Activated B cell treated with CpG ODN at 0.5 μM for 24 hours (primary cell): ENCODE measurements around the gene BCAR1. TPM values are rescaled to one million over a fixed set of nuclear protein-coding genes. Genes with fewer than 3 reads are reported as not detected.

Source experiments
- ATAC-seq: fragments of 200-7000 bp; cut with Tn5 transposase; one replicate; pipeline ENCODE4 v1.10.0; 2021; ENCODE audit warnings: low read depth, mild to moderate bottlenecking, moderate library complexity
- CTCF ChIA-PET: fragments of 350-600 bp; sonication (Branson Sonifier 250); formaldehyde crosslinking; loops from one replicate; lab custom pipeline; 2021; ENCODE audit warnings: antibody characterized with exemption; lab: Charles Lee
- POLR2A ChIA-PET: fragments of 350-600 bp; sonication (Branson Sonifier 250); formaldehyde crosslinking; loops from one replicate; lab custom pipeline; 2021; ENCODE audit warnings: antibody characterized with exemption; lab: Charles Lee
- DNase-seq: peaks from one replicate; pipeline ENCODE4 v3.0.0; 2022
- H3K27ac Mint-ChIP-seq: one replicate; pipeline ENCODE4 v1.8.0; 2020; ENCODE audit warnings: mixed read lengths
- H3K27me3 Mint-ChIP-seq: one replicate; pipeline ENCODE4 v1.8.0; 2021; ENCODE audit warnings: mixed read lengths
- H3K36me3 Mint-ChIP-seq: one replicate; pipeline ENCODE4 v1.8.0; 2021; ENCODE audit warnings: low read depth, mixed read lengths
- H3K4me1 Mint-ChIP-seq: one replicate; pipeline ENCODE4 v1.8.0; 2021; ENCODE audit warnings: mixed read lengths
- H3K4me3 Mint-ChIP-seq: one replicate; pipeline ENCODE4 v1.8.0; 2020; ENCODE audit warnings: mild to moderate bottlenecking, mixed read lengths
- H3K9me3 Mint-ChIP-seq: one replicate; pipeline ENCODE4 v1.8.0; 2020; ENCODE audit warnings: mixed read lengths
- intact Hi-C: fragments of 100-400 bp; cut with micrococcal nuclease; formaldehyde crosslinking; loops from one replicate; pipeline ENCODE4 v1.15.1; 2024
- total RNA-seq: library from RNA; stranded (reverse); gene quantifications from 2 replicates; pipeline ENCODE4 v1.2.3, GENCODE V29; 2022
- TF ChIP-seq, protein P1 (sequence below): fragments of 200-600 bp; IDR thresholded peaks from one replicate; pipeline ENCODE4 v1.8.0; 2022; ENCODE audit warnings: antibody characterized with exemption, mild to moderate bottlenecking

The BCAR1 gene
- total RNA-seq, 1 donor from 2014 or later = not detected

DNA sequence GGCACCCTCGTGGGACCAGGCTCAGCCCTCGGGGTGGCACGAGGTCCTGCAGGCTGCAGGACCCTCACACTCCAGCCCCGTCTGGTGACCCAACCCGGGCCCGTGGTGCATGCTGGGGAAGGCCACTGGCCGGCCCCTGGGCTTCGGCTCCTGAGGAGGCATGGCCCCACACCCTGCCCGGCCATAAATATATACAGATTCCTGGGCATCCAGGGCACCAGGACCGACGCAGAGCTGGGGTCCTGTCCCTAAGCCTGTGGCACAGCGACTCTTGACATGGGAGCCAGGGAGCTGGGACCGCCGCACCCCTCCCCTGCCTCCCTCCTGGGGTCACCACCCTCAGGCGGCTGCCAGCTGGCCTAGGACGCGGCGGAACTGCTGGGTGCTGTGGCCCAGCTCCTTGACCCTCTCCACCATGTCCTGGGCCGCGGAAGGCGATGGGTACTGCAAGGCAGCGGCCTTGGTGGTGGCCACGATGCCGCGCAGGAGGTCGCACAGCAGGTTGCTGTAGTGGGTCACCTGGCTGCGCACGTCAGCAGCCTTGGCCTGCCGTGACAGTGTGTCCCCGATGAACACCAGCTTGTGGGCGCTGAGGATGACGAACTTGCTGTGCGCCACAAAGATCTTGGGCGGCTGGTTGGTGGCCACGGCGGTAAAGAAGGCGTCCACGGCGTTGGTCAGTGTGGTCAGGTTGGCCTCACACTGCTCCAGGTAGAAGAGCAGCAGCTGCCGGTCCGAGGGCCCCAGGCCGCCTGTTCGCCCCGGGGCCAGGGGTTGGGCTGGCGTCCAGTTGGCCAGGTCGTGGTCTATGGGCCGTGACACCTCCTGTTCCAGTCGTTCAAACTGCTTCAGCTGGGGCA, 22.0 kb downstream of the BCAR1 start:
- DNase-seq = no peak
- Mint-ChIP-seq H3K9me3 (no peaks in the 10 kb centered on the region), H3K27ac (no peak overlapping the region), H3K4me1 (peaks cover 2% of the 10 kb centered on the region), H3K36me3 (no peaks in the 10 kb centered on the region), H3K4me3 (no peak overlapping the region), H3K27me3 (peaks cover 47% of the 10 kb centered on the region)
- ATAC-seq = no peak
- TF ChIP-seq, protein P1, sequence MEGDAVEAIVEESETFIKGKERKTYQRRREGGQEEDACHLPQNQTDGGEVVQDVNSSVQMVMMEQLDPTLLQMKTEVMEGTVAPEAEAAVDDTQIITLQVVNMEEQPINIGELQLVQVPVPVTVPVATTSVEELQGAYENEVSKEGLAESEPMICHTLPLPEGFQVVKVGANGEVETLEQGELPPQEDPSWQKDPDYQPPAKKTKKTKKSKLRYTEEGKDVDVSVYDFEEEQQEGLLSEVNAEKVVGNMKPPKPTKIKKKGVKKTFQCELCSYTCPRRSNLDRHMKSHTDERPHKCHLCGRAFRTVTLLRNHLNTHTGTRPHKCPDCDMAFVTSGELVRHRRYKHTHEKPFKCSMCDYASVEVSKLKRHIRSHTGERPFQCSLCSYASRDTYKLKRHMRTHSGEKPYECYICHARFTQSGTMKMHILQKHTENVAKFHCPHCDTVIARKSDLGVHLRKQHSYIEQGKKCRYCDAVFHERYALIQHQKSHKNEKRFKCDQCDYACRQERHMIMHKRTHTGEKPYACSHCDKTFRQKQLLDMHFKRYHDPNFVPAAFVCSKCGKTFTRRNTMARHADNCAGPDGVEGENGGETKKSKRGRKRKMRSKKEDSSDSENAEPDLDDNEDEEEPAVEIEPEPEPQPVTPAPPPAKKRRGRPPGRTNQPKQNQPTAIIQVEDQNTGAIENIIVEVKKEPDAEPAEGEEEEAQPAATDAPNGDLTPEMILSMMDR = no peak
- ChIA-PET CTCF (no interaction called here), POLR2A (no interaction called here)
- intact Hi-C loops = loop anchor here (5.0 to 10.0 kb wide), 3 partner anchors 32 to 325 kb away; partner anchors contain the start of gene TMEM231

DNA sequence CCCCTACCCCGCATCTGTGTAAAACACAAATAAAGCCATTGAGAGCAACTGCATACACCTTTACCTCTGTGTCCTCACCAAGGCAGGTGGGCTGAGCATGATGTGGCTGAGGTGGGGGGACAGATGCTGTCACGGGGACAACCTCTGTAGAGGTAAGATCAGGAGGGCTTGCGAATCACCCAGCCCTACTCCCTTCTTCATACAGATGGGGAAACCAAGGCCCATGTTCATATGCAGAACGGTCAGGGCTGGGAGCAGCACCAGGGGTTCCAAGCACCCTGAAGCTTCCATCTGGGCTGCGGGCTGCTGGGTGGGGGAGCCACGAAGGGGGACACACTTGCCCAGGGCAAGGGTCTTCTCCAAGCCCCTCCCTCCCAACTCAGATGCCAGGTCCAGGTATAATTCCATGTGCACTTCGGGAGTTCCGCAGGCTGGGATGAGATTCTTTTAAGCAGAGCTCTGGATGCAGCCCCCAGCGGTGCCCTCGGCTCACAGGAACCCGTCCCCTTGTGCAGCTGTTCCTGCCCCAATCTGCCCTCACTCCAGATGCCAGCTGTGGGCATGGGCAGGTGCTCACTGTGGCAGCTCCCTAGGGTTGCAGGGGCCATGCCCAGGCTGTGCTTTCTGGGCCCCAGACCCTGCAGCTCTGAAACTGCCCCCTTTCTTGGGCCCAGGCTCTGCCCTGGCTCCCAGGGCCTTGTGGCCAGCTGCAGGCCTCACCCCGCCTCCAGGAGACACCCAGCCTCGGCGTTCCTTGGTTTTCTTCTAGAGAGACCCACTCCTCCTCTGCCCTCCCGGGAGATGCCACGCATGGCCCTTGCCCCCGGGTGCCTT, 23.1 kb downstream of the BCAR1 start:
- H3K36me3 Mint-ChIP-seq = no peaks in the 10 kb centered on the region
- TF ChIP-seq, protein P1 = no peak
- no peaks in the 10 kb centered on the region for H3K9me3 Mint-ChIP-seq
- DNase-seq (no peak), ATAC-seq (no peak)
- H3K4me3 Mint-ChIP-seq = no peak overlapping the region
- no peaks in the 10 kb centered on the region for H3K4me1 Mint-ChIP-seq
- POLR2A ChIA-PET = no interaction called here
- no peak overlapping the region for H3K27ac Mint-ChIP-seq
- intact Hi-C loops = no loop called here
- CTCF ChIA-PET = no interaction called here
- peaks cover 48% of the 10 kb centered on the region for H3K27me3 Mint-ChIP-seq

DNA sequence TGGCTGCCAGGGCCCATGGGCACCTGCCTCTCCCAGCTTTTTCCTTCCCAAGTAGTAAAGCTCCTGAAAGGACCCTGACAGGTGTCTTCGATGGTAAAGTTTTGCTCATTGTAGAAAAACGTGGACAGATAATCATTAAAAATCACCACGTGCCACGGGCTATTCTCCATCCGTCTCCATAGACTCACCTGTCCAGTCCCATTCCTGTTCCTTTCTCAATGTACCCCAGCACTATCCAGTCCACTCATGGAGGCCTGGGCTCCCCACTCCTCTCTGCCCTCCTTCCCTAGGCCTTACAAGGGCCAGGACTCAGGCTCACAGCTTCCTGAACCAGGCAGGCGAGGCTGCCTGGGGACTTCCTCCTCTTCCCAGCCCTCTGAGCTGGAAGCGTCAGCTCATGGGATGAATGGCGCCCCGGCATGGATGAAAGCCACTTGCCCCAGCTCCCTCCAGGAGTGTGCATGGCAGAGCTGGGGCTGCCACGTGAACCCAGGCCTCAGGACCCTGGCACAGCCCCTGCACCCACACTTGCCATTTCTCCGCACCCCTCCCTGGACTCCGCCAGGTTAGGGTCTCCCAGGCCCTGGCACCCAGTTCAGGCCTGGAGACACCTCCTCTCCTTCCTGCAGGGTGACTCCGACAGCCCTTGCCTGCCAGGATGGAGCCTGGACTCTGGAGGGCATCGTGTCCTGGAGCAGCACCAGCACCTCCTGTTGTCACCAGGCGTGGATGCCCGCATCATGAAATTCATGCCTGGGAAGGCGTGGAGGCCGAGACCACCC, 23.9 kb downstream of the BCAR1 start:
- POLR2A ChIA-PET = no interaction called here
- ATAC-seq (no peak), DNase-seq (no peak)
- TF ChIP-seq, protein P1 = no peak
- H3K36me3 Mint-ChIP-seq = no peaks in the 10 kb centered on the region
- no peaks in the 10 kb centered on the region for H3K9me3 Mint-ChIP-seq
- CTCF ChIA-PET = no interaction called here
- intact Hi-C loops = no loop called here
- H3K4me1 Mint-ChIP-seq = no peaks in the 10 kb centered on the region
- no peak overlapping the region for H3K27ac Mint-ChIP-seq
- peaks cover 45% of the 10 kb centered on the region for H3K27me3 Mint-ChIP-seq
- no peak overlapping the region for H3K4me3 Mint-ChIP-seq

DNA sequence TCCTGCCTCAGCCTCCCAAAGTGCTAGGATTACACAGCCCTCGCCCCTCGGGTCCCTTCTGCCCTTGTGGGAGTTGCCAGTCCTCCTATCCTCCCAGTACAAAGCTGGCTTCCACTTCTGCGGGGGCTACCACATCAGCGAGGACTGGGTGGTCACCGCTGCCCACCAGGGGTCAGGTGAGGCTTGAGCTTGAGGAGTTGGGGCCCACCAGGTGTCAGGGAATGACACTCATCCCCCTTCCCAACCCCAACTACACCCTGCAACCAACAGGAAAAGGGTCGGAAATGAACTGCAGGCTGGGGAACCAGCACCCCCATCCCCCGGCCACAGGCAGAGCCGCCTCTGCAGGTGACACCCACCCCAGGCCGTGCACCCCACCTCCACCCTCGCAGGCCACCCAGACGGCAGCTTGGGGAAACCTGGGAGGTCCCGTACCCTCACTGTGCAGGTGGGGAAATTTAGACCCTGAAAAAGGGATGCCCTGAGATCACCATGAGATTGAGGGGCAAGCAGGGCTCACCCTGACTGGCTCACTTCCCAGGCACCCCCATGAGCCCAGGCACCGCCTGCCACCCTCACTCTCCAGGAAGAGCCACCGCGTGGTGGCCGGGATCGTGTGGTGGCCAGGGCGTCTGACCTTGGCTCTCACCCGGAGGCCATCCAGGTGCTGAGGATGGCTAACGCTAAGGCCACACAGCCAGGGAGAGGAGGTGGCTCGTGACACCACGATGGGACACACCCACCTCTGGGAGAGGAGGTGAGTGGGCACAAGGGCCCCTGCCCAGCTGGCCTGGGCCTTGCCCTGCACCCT, 24.7 kb downstream of the BCAR1 start:
- intact Hi-C loops = no loop called here
- Mint-ChIP-seq H3K27me3 (peaks cover 46% of the 10 kb centered on the region), H3K4me3 (no peak overlapping the region), H3K4me1 (no peaks in the 10 kb centered on the region), H3K9me3 (no peaks in the 10 kb centered on the region), H3K36me3 (no peaks in the 10 kb centered on the region), H3K27ac (no peak overlapping the region)
- CTCF ChIA-PET = no interaction called here
- ATAC-seq (no peak), DNase-seq (no peak)
- POLR2A ChIA-PET = no interaction called here
- TF ChIP-seq, protein P1 = no peak
